NCI-H2196 treated with DMSO at 0.1 percent for 48 hours (cell line): ENCODE data around the gene SNRNP27.
"Not testable (repeated sequence)": the region's sequence is repeated elsewhere in the genome, so short reads cannot be mapped to it uniquely, and the experiment has no call there.

Source experiments
- DNase-seq: peaks from one replicate; lab custom pipeline; 2025; ENCODE audit not compliant: unreplicated experiment; lab: John Stamatoyannopoulos, UW

The SNRNP27 gene

GRCh38 chr2:69945441-69945840, 51.7 kb downstream of the SNRNP27 start:
- DNase-seq: no peak

- no peak for DNase-seq
Measured at GRCh38 chr2:69945941-69946340, 52.2 kb downstream of the SNRNP27 start.

- DNase-seq: no peak
Measured at GRCh38 chr2:69946351-69947324, 52.9 kb downstream of the SNRNP27 start.

- DNase-seq: no peak
Measured at GRCh38 chr2:69947325-69947931, 53.7 kb downstream of the SNRNP27 start.

GRCh38 chr2:69948032-69948962, 54.5 kb downstream of the SNRNP27 start:
- no peak for DNase-seq

- no peak for DNase-seq
Measured at GRCh38 chr2:69948963-69949645, 55.3 kb downstream of the SNRNP27 start.

GRCh38 chr2:69950241-69950640, 56.5 kb downstream of the SNRNP27 start:
- DNase-seq: no peak

- DNase-seq: not testable (repeated sequence)
Measured at GRCh38 chr2:69950671-69951070, 56.9 kb downstream of the SNRNP27 start.

GRCh38 chr2:69952336-69953115, 58.8 kb downstream of the SNRNP27 start:
- no peak for DNase-seq

GRCh38 chr2:69954084-69954483, 60.3 kb downstream of the SNRNP27 start:
- no peak for DNase-seq
